HG03064 (cell line): ENCODE measurements around the gene ZCWPW2.

ENCODE experiments used
- ATAC-seq: cut with Tn5 transposase; IDR thresholded peaks from one replicate; pipeline ENCODE4 v1.9.1; 2021; ENCODE audit warnings: low read depth; ENCODE audit not compliant: unreplicated experiment

Gene ZCWPW2

GRCh38 chr3:28349469-28350000 is 1.0 kb downstream of the ZCWPW2 start:
- no peak for ATAC-seq

- ATAC-seq = no peak
These were observed 27.9 kb downstream of the ZCWPW2 start for GRCh38 chr3:28376424-28376823.

- no peak for ATAC-seq
These were observed 37.5 kb downstream of the ZCWPW2 start for GRCh38 chr3:28386049-28386448.

GRCh38 chr3:28388978-28389377 is 40.5 kb downstream of the ZCWPW2 start:
- ATAC-seq = no peak

GRCh38 chr3:28399206-28399605 is 50.7 kb downstream of the ZCWPW2 start:
- no peak for ATAC-seq

- no peak for ATAC-seq
These were observed 57.7 kb downstream of the ZCWPW2 start for GRCh38 chr3:28406241-28406640.

GRCh38 chr3:28449398-28449797 is 100.9 kb downstream of the ZCWPW2 start:
- no peak for ATAC-seq

GRCh38 chr3:28462866-28463265 is 114.3 kb downstream of the ZCWPW2 start:
- ATAC-seq = no peak

- no peak for ATAC-seq
These were observed 118.9 kb downstream of the ZCWPW2 start for GRCh38 chr3:28467414-28467813.

GRCh38 chr3:28476194-28476593 is 127.7 kb downstream of the ZCWPW2 start:
- ATAC-seq = no peak

- no peak for ATAC-seq
These were observed 128.2 kb downstream of the ZCWPW2 start for GRCh38 chr3:28476764-28477163.

GRCh38 chr3:28485164-28485563 is 136.6 kb downstream of the ZCWPW2 start:
- ATAC-seq = no peak

GRCh38 chr3:28495301-28495700 is 146.8 kb downstream of the ZCWPW2 start:
- no peak for ATAC-seq

GRCh38 chr3:28502397-28502937 is 153.9 kb downstream of the ZCWPW2 start:
- no peak for ATAC-seq

- no peak for ATAC-seq
These were observed 156.5 kb downstream of the ZCWPW2 start for GRCh38 chr3:28504976-28505375.

GRCh38 chr3:28521663-28522062 is 173.1 kb downstream of the ZCWPW2 start:
- ATAC-seq = no peak

- ATAC-seq = no peak
These were observed 193.8 kb downstream of the ZCWPW2 start for GRCh38 chr3:28542351-28542750.

- ATAC-seq = no peak
These were observed 195.7 kb downstream of the ZCWPW2 start for GRCh38 chr3:28544236-28544635.

GRCh38 chr3:28544831-28545230 is 196.3 kb downstream of the ZCWPW2 start:
- no peak for ATAC-seq

GRCh38 chr3:28547677-28548076 is 199.2 kb downstream of the ZCWPW2 start:
- no peak for ATAC-seq

- no peak for ATAC-seq
These were observed 204.7 kb downstream of the ZCWPW2 start for GRCh38 chr3:28553175-28553574.

- no peak for ATAC-seq
These were observed 207.7 kb downstream of the ZCWPW2 start for GRCh38 chr3:28556195-28556594.

GRCh38 chr3:28564211-28564610 is 215.7 kb downstream of the ZCWPW2 start:
- no peak for ATAC-seq
